SK-N-MC (cell line): ENCODE results near the gene USP50.
"Not testable (repeated sequence)": the region's sequence is repeated elsewhere in the genome, so short reads cannot be mapped to it uniquely, and the experiment has no call there.

ENCODE experiments used
- DNase-seq: peaks from one replicate; pipeline ENCODE4 v3.0.0-alpha.2; 2011; ENCODE audit warnings: low read depth, low spot score
- H3K27ac ChIP-seq: fragments of 200-600 bp; sonication (generic); 2 replicates; pipeline ENCODE4 v1.5.1; 2016; ENCODE audit warnings: mixed run types
- H3K36me3 ChIP-seq: fragments of 200-600 bp; sonication (generic); 2 replicates; pipeline ENCODE4 v1.6.1; 2017; ENCODE audit warnings: antibody characterized with exemption, low read length, mixed read lengths; ENCODE audit not compliant: insufficient read depth
- H3K4me3 ChIP-seq: fragments of 200-600 bp; sonication (generic); 2 replicates; pipeline ENCODE4 v1.5.1; 2016
- H3K9ac ChIP-seq: fragments of 200-600 bp; sonication (generic); 2 replicates; pipeline ENCODE4 v1.8.0; 2017; ENCODE audit warnings: mixed run types, mixed read lengths; ENCODE audit not compliant: insufficient read length
- H3K9me3 ChIP-seq: fragments of 200-600 bp; sonication (generic); 2 replicates; pipeline ENCODE4 v1.6.1; 2017; ENCODE audit warnings: low read depth, mild to moderate bottlenecking, antibody characterized with exemption, low read length, moderate library complexity, mixed read lengths
- EZH2 ChIP-seq: fragments of 200-600 bp; sonication (generic); IDR thresholded peaks from one replicate; pipeline ENCODE4 v1.6.1; 2017; ENCODE audit warnings: antibody characterized with exemption
- FOXP2 ChIP-seq: optimal IDR thresholded peaks from 2 replicates; pipeline ENCODE3; 2011; ENCODE audit warnings: mild to moderate bottlenecking, moderate library complexity; ENCODE audit not compliant: insufficient read depth; ENCODE audit errors: extremely low read length, control extremely low read depth
- POLR2AphosphoS5 ChIP-seq: IDR thresholded peaks from 2 replicates; pipeline ENCODE4 v1.6.1; 2012; ENCODE audit warnings: mild to moderate bottlenecking, low read depth, low read length, borderline replicate concordance

The USP50 gene

GRCh38 chr15:50546566-50546965 is at the start of gene USP50:
Gene USP50 (minus strand): TSS chr15:50546666. CDS start chr15:50546525, 141 bp downstream.
- Histone ChIP-seq H3K9me3 (no peaks in the 10 kb centered on the region), H3K4me3 (no peak within 1 kb of the TSS), H3K27ac (no peak within 1 kb of the TSS), H3K36me3 (no peaks in the 10 kb centered on the region), H3K9ac (no peak within 1 kb of the TSS)
- TF ChIP-seq FOXP2 (no peak), EZH2 (no peak), POLR2AphosphoS5 (no peak)
- no peak for DNase-seq

DNA sequence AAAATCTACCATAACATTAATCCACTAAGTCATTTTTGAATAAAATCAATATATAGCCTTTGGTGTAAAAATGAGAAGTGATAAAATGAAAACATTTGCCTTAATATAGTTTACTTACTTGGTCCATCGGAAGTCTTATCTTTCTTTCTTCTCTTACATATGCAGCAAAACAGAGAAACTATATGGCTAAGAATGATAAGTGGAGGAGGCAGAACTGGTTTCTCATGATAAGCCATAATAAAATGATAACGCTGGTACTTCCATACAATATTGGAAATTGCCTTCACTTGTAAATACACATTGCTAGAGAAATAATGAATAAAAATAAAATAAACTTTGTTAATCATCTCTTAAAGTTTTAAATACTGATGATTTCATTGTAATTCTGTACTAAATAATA is 47.8 kb upstream of the USP50 start:
- Histone ChIP-seq H3K36me3 (peaks cover 70% of the 10 kb centered on the region), H3K9ac (no peak overlapping the region), H3K27ac (no peak overlapping the region), H3K4me3 (no peak overlapping the region), H3K9me3 (no peaks in the 10 kb centered on the region)
- no peak for TF ChIP-seq FOXP2
- TF ChIP-seq EZH2, result no peak
- TF ChIP-seq POLR2AphosphoS5, result no peak
- DNase-seq, result no peak

DNA sequence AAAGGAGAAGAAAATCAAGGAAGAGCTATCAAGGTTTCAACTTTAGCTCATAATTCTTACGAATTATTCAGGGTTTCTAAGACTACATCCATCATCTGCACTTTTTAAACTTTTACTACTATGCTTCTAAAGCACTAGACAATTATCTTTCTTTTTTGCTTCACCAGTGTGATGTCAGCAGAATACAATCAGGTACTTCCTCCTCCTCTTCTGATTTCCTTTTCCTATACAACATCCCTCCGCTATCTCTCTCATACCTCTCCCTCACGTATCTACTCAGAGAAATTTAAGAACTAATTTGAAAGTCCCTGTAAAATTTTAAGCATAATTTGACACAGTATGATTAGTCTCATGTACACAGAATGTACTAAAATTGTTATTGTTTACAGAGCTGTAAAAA is 47.3 kb upstream of the USP50 start:
- Histone ChIP-seq H3K27ac (no peak overlapping the region), H3K4me3 (no peak overlapping the region), H3K36me3 (peaks cover 70% of the 10 kb centered on the region), H3K9me3 (no peaks in the 10 kb centered on the region), H3K9ac (no peak overlapping the region)
- DNase-seq, result no peak
- TF ChIP-seq POLR2AphosphoS5, result no peak
- TF ChIP-seq EZH2, result no peak
- TF ChIP-seq FOXP2, result no peak

DNA sequence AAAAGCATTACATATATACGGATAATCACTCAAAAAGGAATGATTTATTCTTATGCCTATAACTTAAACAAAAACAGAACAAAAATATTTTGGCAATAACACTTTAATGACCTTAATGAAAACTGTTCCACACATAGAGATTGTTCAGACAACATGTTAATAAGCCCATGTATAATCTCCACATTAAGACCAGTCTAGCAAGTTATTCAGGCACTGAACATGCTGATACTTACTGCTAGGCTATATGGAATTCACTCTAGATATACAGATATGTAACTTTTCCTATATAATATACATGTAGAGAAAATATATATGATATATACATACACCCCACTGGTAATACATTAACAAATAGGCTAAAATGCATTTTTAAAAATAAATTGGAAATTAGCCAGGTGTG is 43.8 kb upstream of the USP50 start:
- Histone ChIP-seq H3K9ac (no peak overlapping the region), H3K4me3 (no peak overlapping the region), H3K27ac (no peak overlapping the region), H3K9me3 (no peaks in the 10 kb centered on the region), H3K36me3 (peaks cover 85% of the 10 kb centered on the region)
- no peak for DNase-seq
- TF ChIP-seq POLR2AphosphoS5 (no peak), FOXP2 (no peak), EZH2 (no peak)

GRCh38 chr15:50577492-50577891 is 31.0 kb upstream of the USP50 start:
- no peaks in the 10 kb centered on the region for H3K9me3 ChIP-seq
- no peak overlapping the region for H3K27ac ChIP-seq
- peaks cover 73% of the 10 kb centered on the region for H3K36me3 ChIP-seq
- H3K4me3 ChIP-seq, result no peak overlapping the region
- DNase-seq, result no peak
- no peak overlapping the region for H3K9ac ChIP-seq
- TF ChIP-seq EZH2 (no peak), POLR2AphosphoS5 (no peak), FOXP2 (no peak)

DNA sequence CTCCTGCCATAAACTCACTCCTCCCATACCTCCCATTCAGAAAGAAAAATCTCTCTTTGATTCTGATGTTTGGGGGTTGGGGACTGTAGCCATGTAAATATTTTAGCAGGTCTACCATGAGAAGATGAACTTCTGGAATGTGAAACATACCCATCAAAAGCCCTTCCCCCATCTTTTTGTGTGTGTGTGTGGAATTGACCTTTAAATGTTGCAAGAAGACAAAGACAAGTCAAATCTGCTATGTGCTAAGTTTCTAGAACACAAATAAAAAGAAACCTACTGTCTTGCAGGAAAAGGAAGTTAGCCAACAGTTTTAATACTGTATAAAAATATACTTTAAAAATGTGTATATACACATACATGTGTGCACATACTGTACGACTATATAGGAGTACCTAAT is 29.7 kb upstream of the USP50 start:
- Histone ChIP-seq H3K9me3 (no peaks in the 10 kb centered on the region), H3K4me3 (no peak overlapping the region), H3K9ac (no peak overlapping the region), H3K27ac (no peak overlapping the region), H3K36me3 (peaks cover 74% of the 10 kb centered on the region)
- DNase-seq, result no peak
- no peak for TF ChIP-seq POLR2AphosphoS5
- no peak for TF ChIP-seq FOXP2
- TF ChIP-seq EZH2, result no peak

DNA sequence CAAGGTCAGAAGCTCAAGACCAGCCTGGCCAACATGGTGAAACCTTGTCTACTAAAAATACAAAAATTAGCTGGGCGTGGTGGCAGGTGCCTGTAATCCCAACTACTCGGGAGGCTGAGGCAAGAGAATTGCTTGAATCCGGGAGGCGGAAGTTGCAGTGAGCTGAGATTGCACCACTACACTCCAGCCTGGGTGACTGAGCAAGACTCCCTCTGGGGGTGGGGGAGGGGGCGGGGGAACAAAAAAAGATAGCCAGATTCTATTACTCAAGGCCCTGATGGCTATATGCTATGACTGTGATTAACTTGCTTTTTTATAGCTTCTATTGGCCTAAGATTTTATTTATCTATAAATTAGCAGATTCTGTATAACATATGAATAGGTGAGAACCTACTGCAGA is 27.4 kb upstream of the USP50 start:
- H3K36me3 ChIP-seq, result peaks cover 72% of the 10 kb centered on the region
- H3K4me3 ChIP-seq, H3K27ac ChIP-seq, H3K9me3 ChIP-seq, DNase-seq, H3K9ac ChIP-seq: not testable (repeated sequence)

- Histone ChIP-seq H3K27ac (no peak overlapping the region), H3K9me3 (no peaks in the 10 kb centered on the region), H3K9ac (no peak overlapping the region), H3K36me3 (peaks cover 41% of the 10 kb centered on the region), H3K4me3 (no peak overlapping the region)
- TF ChIP-seq EZH2 (no peak), FOXP2 (no peak), POLR2AphosphoS5 (no peak)
- DNase-seq, result no peak
Observed at GRCh38 chr15:50563756-50564155, 17.3 kb upstream of the USP50 start.

DNA sequence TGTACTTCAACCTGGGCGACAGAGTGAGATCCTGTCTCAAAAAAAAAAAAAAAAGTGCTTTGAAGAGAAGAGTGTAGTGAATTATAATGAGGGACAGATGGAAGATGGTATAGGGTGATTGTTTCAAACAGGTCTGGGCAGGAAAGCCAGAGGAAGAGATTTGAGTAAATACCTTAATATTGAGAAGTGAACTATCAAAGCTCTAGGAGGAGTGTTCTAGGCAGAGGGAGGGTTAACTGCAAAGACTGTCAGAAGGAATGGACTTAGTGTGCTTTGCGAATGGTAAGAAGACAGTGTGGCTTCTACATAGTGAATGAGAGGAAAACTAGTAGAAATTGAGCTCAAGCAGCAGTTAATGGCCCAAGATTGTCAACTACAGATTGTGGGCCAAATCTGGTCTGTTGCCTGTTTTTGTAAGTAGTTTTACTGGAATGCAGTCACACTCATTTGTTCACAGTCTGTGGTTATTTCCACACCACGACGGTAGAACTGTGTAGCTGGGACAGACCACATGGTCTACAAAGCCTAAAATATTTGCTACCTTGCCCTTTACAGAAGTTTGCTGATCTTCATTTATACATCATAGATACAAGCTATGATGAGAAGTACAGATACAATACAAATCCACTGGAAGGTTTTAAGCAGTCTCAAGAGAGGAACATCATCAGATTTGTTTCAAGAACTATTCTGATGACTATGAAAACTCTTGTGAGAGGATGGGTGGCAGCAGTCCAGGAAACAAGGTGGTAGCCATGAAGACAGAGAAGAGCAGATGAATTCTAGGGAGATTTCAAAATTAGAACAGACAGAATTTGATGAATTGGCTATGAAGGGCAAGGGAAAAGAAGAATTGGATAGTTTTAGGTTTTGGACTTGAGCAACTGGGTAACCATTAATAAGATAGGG is 16.5 kb upstream of the USP50 start:
- peaks cover 41% of the 10 kb centered on the region for H3K36me3 ChIP-seq
- no peak overlapping the region for H3K4me3 ChIP-seq
- H3K27ac ChIP-seq, result no peak overlapping the region
- no peaks in the 10 kb centered on the region for H3K9me3 ChIP-seq
- TF ChIP-seq EZH2 (no peak), POLR2AphosphoS5 (no peak), FOXP2 (no peak)
- no peak for DNase-seq
- no peak overlapping the region for H3K9ac ChIP-seq
